H1 (cell line): Measurements from ENCODE around the gene ARHGAP22. TPM values are rescaled to one million over a fixed set of nuclear protein-coding genes. Genes with fewer than 3 reads are reported as not detected.
A peak's percentile ranks its signal among the peaks of the same experiment; 100 is the strongest.

Experiments used
- CTCF ChIA-PET: fragments of 300-600 bp; sonication (Branson Sonifier 250); formaldehyde crosslinking; loops from one replicate; lab custom pipeline; 2021; ENCODE audit not compliant: partially characterized antibody; lab: Charles Lee
- POLR2A ChIA-PET: fragments of 300-600 bp; sonication (Branson Sonifier 250); formaldehyde crosslinking; loops from one replicate; lab custom pipeline; 2021; ENCODE audit warnings: inconsistent platforms; ENCODE audit not compliant: partially characterized antibody; lab: Charles Lee
- DNase-seq, 2 experiments: peaks; one replicate each; pipeline versions ENCODE4 v3.0.0 to v3.0.0-alpha.2; 2010 to 2022; ENCODE audit warnings: low spot score in 2 of 2, low read depth in 1 of 2, mixed read lengths in 1 of 2
- FAIRE-seq: peaks from 2 replicates; lab custom pipeline; 2011; peaks lifted over from hg19 to GRCh38; lab: Jason Lieb, UNC
- H2AFZ ChIP-seq: 2 replicates; pipeline ENCODE4 v1.8.1; 2012; ENCODE audit warnings: low read length, inconsistent platforms
- H2AK5ac ChIP-seq: 2 replicates; pipeline ENCODE4 v1.6.1; 2013; ENCODE audit warnings: low read depth, low read length
- H2BK120ac ChIP-seq: replicated peaks from 2 replicates; pipeline ENCODE3; 2013; ENCODE audit warnings: low read depth, low read length, inconsistent platforms
- H2BK12ac ChIP-seq: 2 replicates; pipeline ENCODE4 v1.6.1; 2013; ENCODE audit warnings: low read depth, low read length
- H2BK15ac ChIP-seq: 2 replicates; pipeline ENCODE4 v1.6.1; 2013; ENCODE audit warnings: low read length
- H2BK20ac ChIP-seq: 2 replicates; pipeline ENCODE4 v1.6.1; 2013; ENCODE audit warnings: low read length
- H2BK5ac ChIP-seq: 2 replicates; pipeline ENCODE4 v1.6.1; 2013; ENCODE audit warnings: low read depth, low read length
- H3K14ac ChIP-seq: 2 replicates; pipeline ENCODE4 v1.6.1; 2013; ENCODE audit warnings: inconsistent platforms; ENCODE audit not compliant: insufficient read length
- H3K18ac ChIP-seq: 2 replicates; pipeline ENCODE4 v1.6.1; 2013; ENCODE audit warnings: low read length; ENCODE audit errors: extremely low read depth
- H3K23ac ChIP-seq: 2 replicates; pipeline ENCODE4 v1.6.1; 2013; ENCODE audit warnings: inconsistent platforms; ENCODE audit not compliant: insufficient read length
- H3K23me2 ChIP-seq: 2 replicates; pipeline ENCODE4 v1.6.1; 2013; ENCODE audit warnings: low read depth, low read length
- H3K27ac ChIP-seq: 2 replicates; pipeline ENCODE4 v1.6.1; 2011; ENCODE audit warnings: low read depth, low read length, inconsistent platforms
- H3K27me3 ChIP-seq, 4 experiments: replicated peaks in 1 of 4; 1 replicate in 1 of 4; 2 replicates in 3 of 4; pipeline versions ENCODE4 v1.6.1 to v1.8.1; 2011 to 2013; ENCODE audit warnings: low read length in 3 of 4, mild to moderate bottlenecking in 3 of 4, inconsistent platforms in 2 of 4, mixed read lengths in 2 of 4, moderate library complexity in 1 of 4; ENCODE audit not compliant: control insufficient read depth in 3 of 4, insufficient read depth in 3 of 4; ENCODE audit errors: extremely low read depth in 1 of 4
- H3K36me3 ChIP-seq, 4 experiments: 2 replicates each; pipeline versions ENCODE4 v1.6.1 to v1.8.1; 2011 to 2013; ENCODE audit warnings: mild to moderate bottlenecking in 4 of 4, low read length in 3 of 4, moderate library complexity in 2 of 4, control low read depth in 1 of 4, inconsistent platforms in 1 of 4; ENCODE audit not compliant: insufficient read depth in 4 of 4, control insufficient read depth in 2 of 4
- H3K4ac ChIP-seq: replicated peaks from 2 replicates; pipeline ENCODE3; 2013; ENCODE audit warnings: low read length, low read depth, mixed read lengths, inconsistent platforms; ENCODE audit not compliant: insufficient read length
- H3K4me1 ChIP-seq, 4 experiments: replicated peaks in 1 of 4; 1 replicate in 1 of 4; 2 replicates in 3 of 4; pipeline versions ENCODE4 v1.6.1 to v1.8.1; 2011 to 2013; ENCODE audit warnings: low read length in 3 of 4, inconsistent platforms in 2 of 4, mixed read lengths in 1 of 4; ENCODE audit not compliant: insufficient read depth in 4 of 4, control insufficient read depth in 3 of 4
- H3K4me2 ChIP-seq, 2 experiments: 2 replicates each; pipeline versions ENCODE4 v1.6.1 to v1.8.1; 2011 to 2013; ENCODE audit warnings: low read depth in 2 of 2, low read length in 2 of 2, control low read depth in 1 of 2, inconsistent platforms in 1 of 2, mild to moderate bottlenecking in 1 of 2; ENCODE audit not compliant: insufficient read depth in 1 of 2
- H3K4me3 ChIP-seq, 4 experiments: fragments of 200-600, 300-600 bp in 1 of 4; sonication (generic), shearing (Covaris generic), sonication (Bioruptor Twin) in 1 of 4; 2 replicates each; pipeline versions ENCODE4 v1.5.1 to v1.8.1; 2011 to 2016; ENCODE audit warnings: low read length in 4 of 4, low read depth in 3 of 4, control low read depth in 2 of 4, inconsistent platforms in 2 of 4, mild to moderate bottlenecking in 2 of 4, mixed read lengths in 1 of 4, moderate library complexity in 1 of 4; ENCODE audit not compliant: insufficient read depth in 2 of 4; ENCODE audit errors: extremely low read depth in 1 of 4
- H3K56ac ChIP-seq: replicated peaks from 2 replicates; pipeline ENCODE3; 2013; ENCODE audit warnings: low read depth, mild to moderate bottlenecking, mixed read lengths, low read length, inconsistent platforms; ENCODE audit not compliant: insufficient read length
- H3K79me1 ChIP-seq: 2 replicates; pipeline ENCODE4 v1.6.1; 2013; ENCODE audit warnings: low read depth, low read length, control low read depth
- H3K79me2 ChIP-seq, 2 experiments: 2 replicates each; pipeline versions ENCODE4 v1.6.1 to v1.8.1; 2012 to 2013; ENCODE audit warnings: low read length in 2 of 2, mild to moderate bottlenecking in 2 of 2, inconsistent platforms in 1 of 2; ENCODE audit not compliant: insufficient read depth in 2 of 2, control insufficient read depth in 1 of 2
- H3K9ac ChIP-seq, 4 experiments: replicated peaks in 1 of 4; 1 replicate in 1 of 4; 2 replicates in 3 of 4; pipeline versions ENCODE4 v1.6.1 to v1.8.1; 2011 to 2013; ENCODE audit warnings: low read depth in 3 of 4, low read length in 3 of 4, control low read depth in 2 of 4, mild to moderate bottlenecking in 2 of 4, moderate library complexity in 2 of 4, inconsistent platforms in 1 of 4; ENCODE audit errors: extremely low read depth in 1 of 4
- H3K9me3 ChIP-seq, 2 experiments: 2 replicates each; pipeline versions ENCODE4 v1.6.1 to v1.8.1; 2012 to 2013; ENCODE audit warnings: mild to moderate bottlenecking in 2 of 2, moderate library complexity in 2 of 2, control low read depth in 1 of 2, inconsistent platforms in 1 of 2, low read depth in 1 of 2, low read length in 1 of 2, mixed read lengths in 1 of 2; ENCODE audit not compliant: insufficient read depth in 2 of 2
- H4K20me1 ChIP-seq, 2 experiments: replicated peaks in 1 of 2; 2 replicates each; pipeline versions ENCODE3 to v1.8.1; 2011 to 2013; ENCODE audit warnings: inconsistent platforms in 2 of 2, low read length in 2 of 2, mild to moderate bottlenecking in 1 of 2; ENCODE audit not compliant: insufficient read depth in 2 of 2, control insufficient read depth in 1 of 2
- H4K5ac ChIP-seq: 2 replicates; pipeline ENCODE4 v1.6.1; 2013; ENCODE audit warnings: low read length, low read depth, mixed read lengths, inconsistent platforms; ENCODE audit not compliant: insufficient read length
- H4K8ac ChIP-seq: 2 replicates; pipeline ENCODE4 v1.8.0; 2013; ENCODE audit warnings: mild to moderate bottlenecking, moderate library complexity, low read length, inconsistent platforms; ENCODE audit not compliant: insufficient read depth; ENCODE audit errors: extremely low read depth
- H4K91ac ChIP-seq: replicated peaks from 2 replicates; pipeline ENCODE3; 2013; ENCODE audit warnings: low read length, mixed read lengths, inconsistent platforms; ENCODE audit not compliant: insufficient read length
- SAP30 ChIP-seq: fragments of 300-600 bp; sonication (generic); IDR thresholded peaks from 2 replicates; pipeline ENCODE4 v1.7.1; 2012; ENCODE audit warnings: low read length, moderate library complexity, mild to moderate bottlenecking, inconsistent platforms; ENCODE audit not compliant: insufficient read depth, insufficient replicate concordance
- TBP ChIP-seq: IDR thresholded peaks from 2 replicates; pipeline ENCODE4 v1.6.1; 2011; ENCODE audit warnings: low read depth, low read length, improper control_type of control experiment
- TEAD4 ChIP-seq: IDR thresholded peaks from 2 replicates; pipeline ENCODE4 v1.6.1; 2012; ENCODE audit warnings: low read depth, low read length, inconsistent platforms, mixed read lengths
- WGBS, 2 experiments: shearing (Covaris generic) in 1 of 2; methylation state at CpG; one replicate each; pipeline versions ENCODE4 v1.1.6 to v1.1.7; 2013 to 2015; ENCODE audit warnings: low lambda C conversion rate in 2 of 2, mixed read lengths in 2 of 2, inconsistent platforms in 1 of 2, low coverage in 1 of 2, missing lambda C conversion rate in 1 of 2; ENCODE audit not compliant: insufficient replicate concordance in 2 of 2, insufficient coverage in 1 of 2, insufficient read length in 1 of 2; ENCODE audit errors: extremely low coverage in 1 of 2, missing lambda C conversion rate in 1 of 2; 5-methylcytosine and 5-hydroxymethylcytosine counted together
- polyA plus RNA-seq, 7 experiments: library from polyadenylated mRNA; depleted of rRNA in 3 of 7; stranded (reverse) in 5 of 7; unstranded in 2 of 7; fragments of >200 nt in 5 of 7; fragments of 200-250 nt in 2 of 7; gene quantifications; 1 replicate in 5 of 7; 2 replicates in 1 of 7; 4 replicates in 1 of 7; pipeline versions ENCODE4 v1.2.1 to v1.2.3, GENCODE V29; 2011 to 2013; ENCODE audit warnings: missing spikeins in 2 of 7, mixed read lengths in 2 of 7
- total RNA-seq: library from RNA; stranded (reverse); fragmentation: NEBNext Ultra II Directional; extraction: Animal tissue kit (Norgen Biotek cat#: 25700); gene quantifications from 2 replicates; pipeline ENCODE4 v1.2.1, GENCODE V29; 2021

Gene ARHGAP22
- total and polyA plus RNA-seq, 2 of the 8 experiments (the other 6 are each of a cell fraction or from before 2014, with no cell fraction given), result 3.6 to 11.2 TPM

- ChIA-PET CTCF (interaction anchor here (0.9 to 12.0 kb wide), 10 partner anchors 8 to 160 kb away, joined by 3 to 87 read pairs (median 6); no protein-coding TSS in a partner anchor), POLR2A (no interaction called here)
- FAIRE-seq (no peak), DNase-seq (peak in 1 of 2 experiments; percentile 39)
- Histone ChIP-seq H3K9me3 (no peaks in the 10 kb centered on the region), H2BK5ac (no peak overlapping the region), H3K79me1 (peaks cover 2% of the 10 kb centered on the region; the same call in 1 of the 2 replicates), H3K23ac (no peak overlapping the region), H2BK20ac (no peak overlapping the region), H3K4ac (no peak overlapping the region), H3K4me3 (no peak overlapping the region), H3K4me1 (no peaks in the 10 kb centered on the region), H3K4me2 (no peak overlapping the region), H2BK120ac (no peak overlapping the region), H2BK15ac (no peak overlapping the region), H3K27ac (no peak overlapping the region), H3K14ac (no peak overlapping the region), H4K20me1 (peaks cover 0 to 3% of the 10 kb centered on the region in 2 experiments), H3K36me3 (no peaks in the 10 kb centered on the region), H3K18ac (no peak overlapping the region), H3K56ac (no peak overlapping the region), H4K5ac (no peak overlapping the region), H3K9ac (no peak overlapping the region), H2BK12ac (no peak overlapping the region), H4K91ac (no peak overlapping the region), H4K8ac (no peak overlapping the region), H2AK5ac (no peak overlapping the region), H3K79me2 (no peaks in the 10 kb centered on the region), H3K23me2 (no peaks in the 10 kb centered on the region; the same call in 1 of the 2 replicates), H2AFZ (no peak overlapping the region), H3K27me3 (no peaks in the 10 kb centered on the region)
- WGBS, 2 experiments, result 91% methylated on average over 10 of the region's 10 CpGs; no CpG with 5 or more reads in 1 of the 2 experiments
- TF ChIP-seq TEAD4 (no peak), SAP30 (no peak), TBP (no peak)
Measured at GRCh38 chr10:48496105-48496830, 108.6 kb downstream of the ARHGAP22 start.
